ENCODE results near the gene SLC35F6. TPM values are rescaled to one million over a fixed set of nuclear protein-coding genes. Genes with fewer than 3 reads are reported as not detected.
A peak's percentile ranks its signal among the peaks of the same experiment; 100 is the strongest.

Gene SLC35F6
- total RNA-seq, 1 experiment from 2014 or later, result 76.9 TPM

DNA sequence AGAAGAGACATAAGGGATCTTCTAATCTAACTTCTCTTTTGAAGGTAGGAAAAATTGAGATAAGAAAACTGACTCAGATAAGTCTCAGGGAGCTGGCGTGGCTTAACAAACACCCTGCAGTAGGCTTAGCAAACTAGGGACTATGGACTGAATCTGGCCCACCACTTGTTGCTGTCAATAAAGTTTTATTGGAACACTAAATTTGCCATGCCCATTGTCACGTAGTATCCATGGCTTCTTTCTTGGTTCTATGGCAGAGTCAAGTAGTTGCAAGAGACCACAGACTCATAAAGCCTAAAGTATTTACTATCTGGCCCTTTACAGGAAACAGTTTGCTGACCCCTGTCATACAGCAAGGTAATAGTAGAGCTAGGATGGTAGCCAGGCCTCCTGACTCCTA is 47.3 kb upstream of the SLC35F6 start:
- intact Hi-C loops (cut with micrococcal nuclease), result no loop called here
- no TSS peak for BruUV-seq (replicated peaks)
- DNase-seq (ENCODE audit: unreplicated experiment), result no peak
- CTCF ChIA-PET, result interaction anchor here (2.0 kb wide), 1 partner anchor 28 kb away, joined by 10 read pairs; no protein-coding TSS in a partner anchor
- Mint-ChIP-seq H3K36me3 (ENCODE audit: insufficient read depth, unreplicated experiment) (no peaks in the 10 kb centered on the region), H3K9me3 (ENCODE audit: unreplicated experiment) (no peaks in the 10 kb centered on the region), H3K4me3 (ENCODE audit: unreplicated experiment) (no peak overlapping the region), H3K27ac (ENCODE audit: low read depth, unreplicated experiment) (no peak overlapping the region), H3K4me1 (ENCODE audit: insufficient read depth, unreplicated experiment) (peaks cover 4% of the 10 kb centered on the region), H3K27me3 (ENCODE audit: insufficient read depth, unreplicated experiment) (peaks cover 11% of the 10 kb centered on the region)
- POLR2A ChIA-PET, result no interaction called here
- no peak for TF ChIP-seq CTCF (IDR thresholded peaks at IDR 0.05; ENCODE audit: unreplicated experiment)

GRCh38 chr2:26717362-26717761 is 46.7 kb upstream of the SLC35F6 start:
- H3K36me3 Mint-ChIP-seq (ENCODE audit: insufficient read depth, unreplicated experiment), result no peaks in the 10 kb centered on the region
- no peak overlapping the region for H3K4me3 Mint-ChIP-seq (ENCODE audit: unreplicated experiment)
- peaks cover 4% of the 10 kb centered on the region for H3K4me1 Mint-ChIP-seq (ENCODE audit: insufficient read depth, unreplicated experiment)
- peaks cover 11% of the 10 kb centered on the region for H3K27me3 Mint-ChIP-seq (ENCODE audit: insufficient read depth, unreplicated experiment)
- no peak overlapping the region for H3K27ac Mint-ChIP-seq (ENCODE audit: low read depth, unreplicated experiment)
- H3K9me3 Mint-ChIP-seq (ENCODE audit: unreplicated experiment), result no peaks in the 10 kb centered on the region
- no TSS peak for BruUV-seq (replicated peaks)
- TF ChIP-seq CTCF (IDR thresholded peaks at IDR 0.05; ENCODE audit: unreplicated experiment), result no peak
- intact Hi-C loops (cut with micrococcal nuclease), result no loop called here
- POLR2A ChIA-PET, result no interaction called here
- DNase-seq (ENCODE audit: unreplicated experiment), result no peak
- CTCF ChIA-PET, result interaction anchor here (2.0 kb wide), 1 partner anchor 28 kb away, joined by 10 read pairs; no protein-coding TSS in a partner anchor

GRCh38 chr2:26718949-26719686 is 45.0 kb upstream of the SLC35F6 start:
- no peaks in the 10 kb centered on the region for H3K27me3 Mint-ChIP-seq (ENCODE audit: insufficient read depth, unreplicated experiment)
- H3K36me3 Mint-ChIP-seq (ENCODE audit: insufficient read depth, unreplicated experiment), result no peaks in the 10 kb centered on the region
- H3K27ac Mint-ChIP-seq (ENCODE audit: low read depth, unreplicated experiment), result no peak overlapping the region
- BruUV-seq (replicated peaks), result no TSS peak
- TF ChIP-seq CTCF (IDR thresholded peaks at IDR 0.05; ENCODE audit: unreplicated experiment), result no peak
- intact Hi-C loops (cut with micrococcal nuclease), result no loop called here
- H3K4me3 Mint-ChIP-seq (ENCODE audit: unreplicated experiment), result no peak overlapping the region
- no peaks in the 10 kb centered on the region for H3K9me3 Mint-ChIP-seq (ENCODE audit: unreplicated experiment)
- ChIA-PET CTCF (interaction anchor here (0.6 to 1.6 kb wide), 3 partner anchors 26 to 265 kb away, joined by 3 to 5 read pairs (median 5); no protein-coding TSS in a partner anchor), POLR2A (no interaction called here)
- H3K4me1 Mint-ChIP-seq (ENCODE audit: insufficient read depth, unreplicated experiment), result peaks cover 6% of the 10 kb centered on the region
- no peak for DNase-seq (ENCODE audit: unreplicated experiment)

DNA sequence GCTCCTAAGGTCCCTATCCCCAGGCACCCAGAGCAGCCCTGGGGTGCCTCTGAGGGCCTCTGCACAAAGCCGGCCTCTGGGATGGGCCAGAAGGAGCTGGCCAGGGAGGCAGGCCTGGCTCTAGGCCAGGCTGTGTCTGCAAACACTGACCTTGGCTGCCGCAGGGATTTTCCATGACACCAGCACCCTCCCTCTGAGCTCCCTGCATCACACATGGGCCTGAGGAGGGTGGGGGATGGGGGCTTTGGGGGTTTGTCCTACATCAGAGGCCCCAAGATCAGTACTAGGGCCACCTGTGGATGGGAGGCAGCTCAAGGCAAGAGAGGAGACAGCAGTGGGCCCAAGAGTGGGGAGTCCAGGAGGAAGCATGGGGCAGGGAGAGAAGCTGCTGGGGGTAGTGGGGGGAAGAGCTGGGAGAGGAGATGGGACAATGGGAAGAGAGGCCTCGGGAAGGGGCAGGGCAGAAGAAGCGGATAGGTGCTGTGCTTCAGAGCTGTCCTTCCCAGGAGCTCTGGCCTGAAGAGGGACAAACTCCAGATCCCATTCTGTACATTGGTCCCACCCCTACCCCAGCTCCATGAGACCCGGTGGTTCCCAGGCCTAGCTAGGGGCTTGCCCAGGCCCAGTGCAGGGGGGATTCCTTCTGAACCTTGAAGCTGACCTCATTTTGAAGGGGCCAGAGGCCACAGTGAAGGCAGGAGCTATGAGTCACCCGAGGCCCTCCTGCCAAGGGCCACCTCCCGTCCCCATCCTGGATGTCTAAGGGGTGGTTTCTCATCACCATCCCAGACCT is 43.6 kb upstream of the SLC35F6 start:
- CTCF ChIA-PET, result interaction anchor here (0.7 to 1.6 kb wide), 4 partner anchors 24 to 142 kb away, joined by 3 to 7 read pairs (median 5); no protein-coding TSS in a partner anchor
- BruUV-seq (replicated peaks), result no TSS peak
- Mint-ChIP-seq H3K36me3 (ENCODE audit: insufficient read depth, unreplicated experiment) (no peaks in the 10 kb centered on the region), H3K9me3 (ENCODE audit: unreplicated experiment) (no peaks in the 10 kb centered on the region), H3K27ac (ENCODE audit: low read depth, unreplicated experiment) (peak overlapping the region; percentile 66), H3K4me3 (ENCODE audit: unreplicated experiment) (no peak overlapping the region), H3K4me1 (ENCODE audit: insufficient read depth, unreplicated experiment) (peaks cover 14% of the 10 kb centered on the region), H3K27me3 (ENCODE audit: insufficient read depth, unreplicated experiment) (no peaks in the 10 kb centered on the region)
- TF ChIP-seq CTCF (IDR thresholded peaks at IDR 0.05; ENCODE audit: unreplicated experiment), result no peak
- POLR2A ChIA-PET, result interaction anchor here (0.6 kb wide), 1 partner anchor 645 kb away, joined by 3 read pairs; no protein-coding TSS in a partner anchor
- intact Hi-C loops (cut with micrococcal nuclease), result no loop called here
- DNase-seq (ENCODE audit: unreplicated experiment), result peak; percentile 87
